PC-3 (cell line): ENCODE measurements around the gene CPSF4L. TPM values are rescaled to one million over a fixed set of nuclear protein-coding genes. Genes with fewer than 3 reads are reported as not detected.

Experiments
- ATAC-seq: fragments of 200-7000 bp; cut with Tn5 transposase; 2 replicates; pipeline ENCODE4 v1.9.1; 2020; ENCODE audit warnings: mild to moderate bottlenecking, moderate library complexity
- BruUV-seq: library from RNA; stranded (reverse); fragments of 400-500 nt; replicated peaks from 2 replicates; lab custom pipeline; 2021; lab: Mats Ljungman, UMichigan
- CTCF ChIA-PET: fragments of 300-600 bp; sonication (Branson Sonifier 250); formaldehyde crosslinking; loops from one replicate; lab custom pipeline; 2022; ENCODE audit warnings: antibody characterized with exemption; lab: Charles Lee
- POLR2A ChIA-PET: fragments of 300-600 bp; sonication (Branson Sonifier 250); formaldehyde crosslinking; loops from one replicate; lab custom pipeline; 2022; ENCODE audit warnings: antibody characterized with exemption; ENCODE audit not compliant: unreplicated experiment; lab: Charles Lee
- DNase-seq: peaks from one replicate; pipeline ENCODE4 v3.0.0-alpha.2; 2015
- H2AFZ ChIP-seq: fragments of 300-600 bp; sonication (generic); 2 replicates; pipeline ENCODE4 v1.6.0; 2016; ENCODE audit warnings: antibody characterized with exemption, low read length
- H3F3A ChIP-seq: fragments of 300-600 bp; sonication (generic); one replicate; pipeline ENCODE4 v1.6.0; 2017; ENCODE audit warnings: antibody characterized with exemption, low read length, control low read depth, mild to moderate bottlenecking; ENCODE audit not compliant: unreplicated experiment
- H3K27ac ChIP-seq: fragments of 300-600 bp; sonication (generic); 2 replicates; pipeline ENCODE4 v1.5.1; 2016; ENCODE audit warnings: mild to moderate bottlenecking, low read length
- H3K27me3 ChIP-seq: fragments of 300-600 bp; sonication (generic); 2 replicates; pipeline ENCODE4 v1.6.1; 2016; ENCODE audit warnings: low read length, mixed read lengths
- H3K36me3 ChIP-seq: fragments of 300-600 bp; sonication (generic); 2 replicates; pipeline ENCODE4 v1.6.1; 2016; ENCODE audit warnings: low read depth, mixed run types, low read length, mixed read lengths
- H3K4me1 ChIP-seq: fragments of 300-600 bp; sonication (generic); 2 replicates; pipeline ENCODE4 v1.5.1; 2016; ENCODE audit warnings: low read length; ENCODE audit not compliant: insufficient read depth
- H3K4me2 ChIP-seq: fragments of 300-600 bp; sonication (generic); 2 replicates; pipeline ENCODE4 v1.6.0; 2016; ENCODE audit warnings: low read length
- H3K4me3 ChIP-seq: fragments of 300-600 bp; sonication (generic); 2 replicates; pipeline ENCODE4 v1.5.1; 2016; ENCODE audit warnings: mild to moderate bottlenecking, low read length, mixed read lengths
- H3K79me2 ChIP-seq: fragments of 300-600 bp; sonication (generic); 2 replicates; pipeline ENCODE4 v1.6.1; 2017; ENCODE audit warnings: low read length, mixed read lengths
- H3K9ac ChIP-seq: fragments of 300-600 bp; sonication (generic); 2 replicates; pipeline ENCODE4 v1.6.0; 2016; ENCODE audit warnings: mild to moderate bottlenecking, low read length
- H3K9me2 ChIP-seq: fragments of 300-600 bp; sonication (generic); replicated peaks from 2 replicates; pipeline ENCODE4 v1.6.1; 2016; ENCODE audit warnings: mixed run types, low read length, mixed read lengths
- H3K9me3 ChIP-seq: fragments of 300-600 bp; sonication (generic); 2 replicates; pipeline ENCODE4 v1.6.1; 2016; ENCODE audit warnings: low read length, mixed read lengths
- H4K20me1 ChIP-seq: fragments of 300-600 bp; sonication (generic); 2 replicates; pipeline ENCODE4 v1.6.1; 2016; ENCODE audit warnings: low read length, mixed read lengths
- CTCF ChIP-seq: fragments of 300-600 bp; sonication (generic); conservative IDR thresholded peaks from 2 replicates; pipeline ENCODE4 v1.5.1; 2017; ENCODE audit warnings: antibody characterized with exemption, low read depth, mild to moderate bottlenecking, low read length
- EZH2 ChIP-seq: fragments of 300-600 bp; sonication (generic); IDR thresholded peaks from one replicate; pipeline ENCODE4 v1.6.1; 2017; ENCODE audit warnings: antibody characterized with exemption, mild to moderate bottlenecking, low read length; ENCODE audit not compliant: unreplicated experiment
- EZH2phosphoT487 ChIP-seq: fragments of 300-600 bp; sonication (generic); IDR thresholded peaks from 2 replicates; pipeline ENCODE4 v1.6.1; 2018; ENCODE audit warnings: mild to moderate bottlenecking, antibody characterized with exemption, low read length, borderline replicate concordance
- intact Hi-C: fragments of 100-400 bp; cut with micrococcal nuclease; formaldehyde crosslinking; loops from 2 replicates; pipeline ENCODE4 v1.9.0; 2023
- total RNA-seq: library from RNA; depleted of rRNA; stranded (reverse); fragments of >200 nt; gene quantifications from 2 replicates; pipeline ENCODE4 v1.2.3, GENCODE V29; 2014

Gene CPSF4L
- total RNA-seq, 1 experiment from 2014 or later: not detected

GRCh38 chr17:73230088-73230487 lies 31.6 kb downstream of the CPSF4L start:
- Histone ChIP-seq H3K79me2 (peaks cover 90% of the 10 kb centered on the region), H3K9me2 (no peaks in the 10 kb centered on the region), H3K4me1 (peaks cover 42% of the 10 kb centered on the region), H3K4me3 (peak overlapping the region; percentile 80; the same call in 1 of the 2 replicates), H3K27ac (no peak overlapping the region), H3F3A (peaks cover 6% of the 10 kb centered on the region), H3K9me3 (no peaks in the 10 kb centered on the region), H3K9ac (no peak overlapping the region), H4K20me1 (peaks cover 13% of the 10 kb centered on the region; the same call in 1 of the 2 replicates), H2AFZ (no peak overlapping the region), H3K36me3 (peaks cover 10% of the 10 kb centered on the region; the same call in 1 of the 2 replicates), H3K27me3 (no peaks in the 10 kb centered on the region), H3K4me2 (peak overlapping the region; percentile 100)
- ATAC-seq (no peak), DNase-seq (no peak)
- intact Hi-C loops: no loop called here
- ChIA-PET CTCF (interaction anchor here (0.5 kb wide), 1 partner anchor 81 kb away, joined by 6 read pairs; no protein-coding TSS in a partner anchor), POLR2A (no interaction called here)
- no TSS peak for BruUV-seq
- TF ChIP-seq EZH2 (no peak), EZH2phosphoT487 (no peak), CTCF (no peak)

GRCh38 chr17:73228748-73229236 lies 32.9 kb downstream of the CPSF4L start:
- peak overlapping the region; percentile 60 for H3K27ac ChIP-seq
- peaks cover 13% of the 10 kb centered on the region; the same call in 1 of the 2 replicates for H4K20me1 ChIP-seq
- peak; percentile 54 for ATAC-seq
- TSS peak; percentile 2 for BruUV-seq
- no peaks in the 10 kb centered on the region for H3K9me2 ChIP-seq
- H3K9me3 ChIP-seq: no peaks in the 10 kb centered on the region
- ChIA-PET CTCF (interaction anchor here (0.5 to 0.6 kb wide), 2 partner anchors 37 to 128 kb away, joined by 3 read pairs; no protein-coding TSS in a partner anchor), POLR2A (interaction anchor here (0.5 kb wide), 1 partner anchor 1054 kb away, joined by 9 read pairs; no protein-coding TSS in a partner anchor)
- H3K79me2 ChIP-seq: peaks cover 90% of the 10 kb centered on the region
- no peak for TF ChIP-seq EZH2phosphoT487
- no peak for TF ChIP-seq EZH2
- no peak for TF ChIP-seq CTCF
- H3K9ac ChIP-seq: no peak overlapping the region
- H3K27me3 ChIP-seq: no peaks in the 10 kb centered on the region
- peak; percentile 94 for DNase-seq
- H3K36me3 ChIP-seq: peaks cover 10% of the 10 kb centered on the region; the same call in 1 of the 2 replicates
- peak overlapping the region; percentile 26; the same call in 1 of the 2 replicates for H3K4me3 ChIP-seq
- H3K4me2 ChIP-seq: peak overlapping the region; percentile 55
- peaks cover 41% of the 10 kb centered on the region for H3K4me1 ChIP-seq
- peaks cover 6% of the 10 kb centered on the region for H3F3A ChIP-seq
- intact Hi-C loops: no loop called here
- no peak overlapping the region for H2AFZ ChIP-seq

- Histone ChIP-seq H3K4me2 (peak overlapping the region; percentile 55; the same call in 1 of the 2 replicates), H3K79me2 (peaks cover 81% of the 10 kb centered on the region), H3K9me2 (no peaks in the 10 kb centered on the region), H3K27ac (no peak overlapping the region), H3K36me3 (peaks cover 10% of the 10 kb centered on the region; the same call in 1 of the 2 replicates), H3F3A (peaks cover 6% of the 10 kb centered on the region), H4K20me1 (peaks cover 13% of the 10 kb centered on the region; the same call in 1 of the 2 replicates), H3K4me1 (peaks cover 34% of the 10 kb centered on the region), H3K9ac (no peak overlapping the region), H3K27me3 (no peaks in the 10 kb centered on the region), H2AFZ (no peak overlapping the region), H3K4me3 (no peak overlapping the region), H3K9me3 (no peaks in the 10 kb centered on the region)
- TF ChIP-seq EZH2phosphoT487 (no peak), EZH2 (no peak), CTCF (no peak)
- ATAC-seq (no peak), DNase-seq (no peak)
- no TSS peak for BruUV-seq
- POLR2A ChIA-PET: no interaction called here
- CTCF ChIA-PET: interaction anchor here (0.6 kb wide), 1 partner anchor 37 kb away, joined by 3 read pairs; no protein-coding TSS in a partner anchor
- intact Hi-C loops: no loop called here
Observed at GRCh38 chr17:73227944-73228343, 33.7 kb downstream of the CPSF4L start.
